Kidney tubule cell (primary cell): ENCODE measurements around the gene MICU1.
"Not testable (repeated sequence)": the region's sequence is repeated elsewhere in the genome, so short reads cannot be mapped to it uniquely, and the experiment has no call there.

Experiments
- DNase-seq: peaks from one replicate; pipeline ENCODE4 v3.0.0-alpha.2; 2018; ENCODE audit warnings: low spot score

Gene MICU1

DNA sequence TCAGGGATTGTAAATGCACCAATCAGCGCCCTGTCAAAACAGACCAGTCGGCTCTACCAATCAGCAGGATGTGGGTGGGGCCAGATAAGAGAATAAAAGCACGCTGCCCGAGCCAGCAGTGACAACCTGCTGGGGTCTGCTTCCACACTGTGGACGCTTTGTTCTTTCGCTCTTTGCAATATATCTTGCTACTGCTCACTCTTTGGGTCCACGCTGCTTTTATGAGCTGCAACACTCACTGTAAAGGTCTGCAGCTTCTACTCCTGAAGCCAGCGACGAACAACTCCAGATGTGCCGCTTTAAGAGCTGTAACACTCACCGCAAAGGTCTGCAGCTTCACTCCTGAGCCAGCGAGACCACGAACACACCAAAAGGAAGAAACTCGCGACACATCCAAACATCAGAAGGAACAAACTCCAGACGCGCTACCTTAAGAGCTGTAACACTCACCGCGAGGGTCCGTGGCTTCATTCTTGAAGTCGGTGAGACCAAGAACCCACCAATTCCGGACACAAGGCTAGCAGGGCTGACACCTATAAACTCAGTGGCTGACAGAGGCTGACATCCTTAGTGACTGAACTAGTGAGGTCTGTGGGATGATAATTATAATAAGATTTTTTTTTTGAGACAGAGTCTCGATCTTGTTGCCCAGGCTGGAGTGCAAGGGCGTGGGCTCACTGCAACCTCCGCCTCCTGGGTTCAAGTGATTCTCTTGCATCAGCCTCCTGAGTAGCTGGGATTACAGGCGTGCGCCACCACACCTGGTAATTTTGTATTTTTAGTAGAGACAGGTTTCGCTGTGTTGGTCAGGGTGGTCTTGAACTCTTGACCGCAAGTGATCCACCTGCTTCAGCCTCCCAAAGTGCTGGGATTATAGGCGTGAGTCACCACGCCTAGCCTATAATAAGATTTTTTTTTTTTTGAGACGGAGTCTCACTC lies 298.9 kb downstream of the MICU1 start:
- DNase-seq: not testable (repeated sequence)

DNA sequence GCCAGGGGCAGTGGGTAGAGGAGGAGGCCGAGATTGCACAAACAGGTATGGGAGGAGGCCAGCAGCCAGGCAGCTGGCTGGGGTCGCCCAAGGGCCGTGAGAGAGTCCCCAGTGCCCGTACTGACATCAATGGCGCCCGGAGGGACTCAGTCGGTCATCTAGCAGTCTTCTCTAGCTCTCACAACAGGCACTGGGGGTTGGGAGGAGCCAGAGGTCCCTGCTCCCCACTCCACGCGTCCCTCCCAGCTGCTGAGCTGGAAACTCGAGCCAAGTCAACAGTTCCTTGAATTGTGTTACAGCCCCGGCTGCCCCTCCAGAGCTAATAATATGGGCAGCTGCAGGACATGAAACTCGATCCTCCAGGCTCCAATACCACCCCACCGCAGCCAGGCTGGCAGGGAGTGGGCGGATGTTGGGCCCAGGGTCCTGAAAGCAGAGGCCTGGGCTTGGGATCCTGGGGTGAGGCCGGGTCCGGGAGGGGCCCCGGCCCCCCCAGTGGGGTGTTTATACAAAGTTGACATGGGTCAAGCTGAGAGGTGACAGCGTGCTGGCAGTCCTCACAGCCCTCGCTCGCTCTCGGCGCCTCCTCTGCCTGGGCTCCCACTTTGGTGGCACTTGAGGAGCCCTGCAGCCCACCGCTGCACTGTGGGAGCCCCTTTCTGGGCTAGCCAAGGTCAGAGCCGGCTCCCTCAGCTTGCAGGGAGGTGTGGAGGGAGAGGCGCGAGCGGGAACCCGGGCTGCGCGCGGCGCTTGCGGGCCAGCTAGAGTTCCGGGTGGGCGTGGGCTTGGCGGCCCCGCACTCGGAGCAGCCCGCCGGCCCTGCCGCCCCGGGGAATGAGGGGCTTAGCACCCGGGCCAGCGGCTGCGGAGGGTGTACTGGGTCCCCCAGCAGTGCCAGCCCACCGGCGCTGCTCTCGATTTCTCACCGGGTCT lies 300.4 kb downstream of the MICU1 start:
- DNase-seq: not testable (repeated sequence)

- DNase-seq: no peak
Observed at GRCh38 chr10:72323771-72324191, 302.1 kb downstream of the MICU1 start.

DNA sequence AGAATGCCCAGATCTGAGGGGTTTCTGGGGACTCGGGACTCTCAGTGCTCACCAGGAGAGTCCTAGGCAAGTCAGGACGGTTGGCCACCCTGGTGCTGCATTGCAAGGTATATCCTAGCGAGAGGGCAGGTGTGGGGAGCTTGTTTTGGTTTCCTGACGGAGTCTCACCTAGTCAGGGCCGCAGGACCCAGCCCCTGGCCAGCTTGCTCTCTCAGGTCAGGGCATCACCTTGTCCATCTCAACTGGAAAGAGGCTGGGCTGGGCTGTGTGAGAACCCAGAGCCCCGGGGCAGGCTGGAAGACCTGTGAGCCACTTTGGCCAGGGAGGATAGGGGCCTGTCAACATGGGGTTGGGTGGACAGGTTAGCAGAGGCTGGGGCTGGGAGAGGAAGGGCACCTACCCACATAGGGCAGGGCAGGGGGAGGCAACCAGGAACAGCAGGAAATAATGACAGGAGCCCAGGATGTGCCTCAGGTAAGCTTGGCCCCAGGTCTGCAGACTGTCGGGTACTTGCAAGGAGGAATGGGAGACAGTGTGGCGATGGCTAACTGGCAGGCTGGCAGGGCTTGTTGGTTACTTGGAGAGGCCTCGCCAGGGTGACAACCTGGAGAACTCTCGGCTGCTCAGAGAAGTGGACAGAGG lies 302.6 kb downstream of the MICU1 start:
- no peak for DNase-seq

DNA sequence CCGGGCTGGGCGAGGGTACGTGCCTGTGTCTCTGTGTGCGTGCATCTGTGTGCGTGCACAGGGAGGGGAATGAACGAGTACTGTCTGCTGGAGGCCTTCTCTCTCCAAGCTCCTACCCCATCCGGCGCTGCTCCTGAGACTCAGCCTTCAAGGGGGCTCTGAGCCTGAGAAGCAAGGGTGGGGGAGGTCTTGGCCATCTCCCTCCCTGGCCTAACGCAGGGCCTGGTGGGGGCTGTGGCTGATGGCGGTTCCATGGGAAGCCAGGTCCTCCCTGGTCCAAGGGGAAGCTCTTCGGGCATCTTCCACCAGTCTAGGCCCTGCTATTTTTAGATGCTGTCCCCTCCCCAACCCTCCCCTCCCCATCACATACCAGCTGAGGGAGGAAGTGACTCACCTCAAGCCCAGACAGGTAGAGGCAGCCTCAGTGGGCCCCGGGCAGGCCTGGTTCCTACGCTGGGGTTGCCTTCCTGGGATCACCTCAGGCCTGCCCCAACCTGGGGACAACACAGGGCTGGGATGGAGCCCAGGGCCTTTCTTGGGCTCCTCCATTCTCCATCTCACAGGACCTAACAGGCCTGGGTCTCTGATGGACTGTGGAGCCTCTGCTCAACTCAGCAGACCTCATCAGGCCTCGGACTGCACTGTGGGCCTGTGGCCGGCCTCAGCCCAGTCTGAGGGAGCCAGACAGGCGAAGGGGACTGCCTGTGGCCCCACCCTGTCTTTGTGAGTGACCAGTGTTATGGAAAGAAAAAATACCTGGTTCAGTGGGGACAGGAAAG lies 303.4 kb downstream of the MICU1 start:
- DNase-seq: peak; percentile 60

- peak; percentile 46 for DNase-seq
Observed at GRCh38 chr10:72322030-72322279, 303.9 kb downstream of the MICU1 start.

DNA sequence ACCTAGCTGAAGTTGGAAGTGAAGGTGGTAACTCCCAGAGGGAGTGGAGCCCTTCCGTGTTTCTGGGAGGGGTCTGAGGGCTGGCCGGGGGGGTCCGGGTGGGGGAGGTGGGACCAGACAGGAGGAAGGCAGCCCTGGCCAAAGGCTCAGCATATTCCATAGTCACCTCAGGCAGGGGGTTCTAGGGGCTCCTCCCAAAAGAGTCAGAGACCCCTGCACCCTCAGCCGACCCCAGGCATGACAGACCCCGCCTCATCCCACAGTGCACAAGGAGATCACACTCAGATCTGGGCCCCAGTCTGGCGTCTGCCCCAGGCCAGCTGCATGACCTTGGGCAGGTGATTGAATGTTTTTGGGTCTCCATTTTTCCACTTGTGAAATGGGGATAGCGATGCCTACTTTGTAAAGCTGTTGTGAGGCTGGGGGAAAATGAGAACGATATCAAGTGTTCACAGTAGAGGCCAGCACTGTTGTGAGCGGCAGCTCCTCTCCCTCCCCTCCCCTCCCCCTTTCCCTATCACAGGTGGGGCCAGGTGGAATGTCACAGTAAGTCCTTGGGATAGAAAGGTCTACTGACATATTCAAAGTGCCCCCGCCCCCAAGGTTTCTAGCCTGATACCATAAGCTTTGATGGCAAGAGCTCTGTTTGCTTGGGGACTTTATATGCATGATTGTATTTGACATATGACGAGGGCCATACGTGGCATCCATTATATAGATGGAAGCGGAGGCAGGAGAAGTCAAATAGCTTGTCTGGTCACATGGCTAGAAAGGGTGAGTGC lies 304.4 kb downstream of the MICU1 start:
- DNase-seq: no peak

- peak; percentile 99 for DNase-seq
Observed at GRCh38 chr10:72320676-72321247, 305.1 kb downstream of the MICU1 start.

DNA sequence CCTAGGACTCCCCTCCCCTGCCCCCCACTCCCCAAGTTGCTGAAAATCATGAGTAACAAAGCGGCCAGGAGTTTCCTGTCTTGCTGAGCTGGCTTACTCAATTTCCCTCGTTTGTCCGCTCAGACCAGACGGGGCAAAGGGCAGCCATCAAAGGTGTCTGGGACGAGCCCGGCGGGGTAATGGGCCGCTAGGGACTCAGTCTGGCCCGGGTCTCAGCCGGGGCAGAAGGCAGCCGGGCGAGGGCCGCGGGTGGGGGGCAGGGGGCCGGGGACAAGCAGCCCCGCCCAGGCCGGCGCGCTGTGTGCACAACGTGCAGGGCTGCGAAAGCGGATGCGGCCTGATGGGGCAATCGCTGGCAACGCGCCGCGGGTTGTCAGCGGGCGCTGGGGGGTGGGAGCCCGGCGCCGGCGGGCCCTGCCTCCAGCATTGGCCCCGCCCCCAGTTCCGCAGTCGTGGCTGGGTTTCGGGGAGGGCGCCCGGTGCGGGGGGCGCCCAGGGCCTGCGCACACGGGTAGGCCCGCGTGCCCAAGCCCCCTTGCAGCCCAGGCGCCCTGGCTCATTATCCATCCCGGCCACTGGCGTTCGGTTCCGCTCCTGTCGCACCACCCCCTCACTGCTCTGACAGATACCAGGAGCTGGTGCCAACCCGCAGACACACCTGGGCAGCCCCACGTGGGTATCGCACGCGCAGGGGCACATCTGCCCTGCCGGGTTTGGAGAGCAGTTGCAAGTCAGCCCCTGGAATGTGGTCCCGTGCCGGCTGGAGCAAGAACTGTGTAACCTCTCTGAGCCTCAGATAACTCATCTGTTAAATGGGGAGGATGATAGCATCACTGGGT lies 306.2 kb downstream of the MICU1 start:
- DNase-seq: peak; percentile 98

DNA sequence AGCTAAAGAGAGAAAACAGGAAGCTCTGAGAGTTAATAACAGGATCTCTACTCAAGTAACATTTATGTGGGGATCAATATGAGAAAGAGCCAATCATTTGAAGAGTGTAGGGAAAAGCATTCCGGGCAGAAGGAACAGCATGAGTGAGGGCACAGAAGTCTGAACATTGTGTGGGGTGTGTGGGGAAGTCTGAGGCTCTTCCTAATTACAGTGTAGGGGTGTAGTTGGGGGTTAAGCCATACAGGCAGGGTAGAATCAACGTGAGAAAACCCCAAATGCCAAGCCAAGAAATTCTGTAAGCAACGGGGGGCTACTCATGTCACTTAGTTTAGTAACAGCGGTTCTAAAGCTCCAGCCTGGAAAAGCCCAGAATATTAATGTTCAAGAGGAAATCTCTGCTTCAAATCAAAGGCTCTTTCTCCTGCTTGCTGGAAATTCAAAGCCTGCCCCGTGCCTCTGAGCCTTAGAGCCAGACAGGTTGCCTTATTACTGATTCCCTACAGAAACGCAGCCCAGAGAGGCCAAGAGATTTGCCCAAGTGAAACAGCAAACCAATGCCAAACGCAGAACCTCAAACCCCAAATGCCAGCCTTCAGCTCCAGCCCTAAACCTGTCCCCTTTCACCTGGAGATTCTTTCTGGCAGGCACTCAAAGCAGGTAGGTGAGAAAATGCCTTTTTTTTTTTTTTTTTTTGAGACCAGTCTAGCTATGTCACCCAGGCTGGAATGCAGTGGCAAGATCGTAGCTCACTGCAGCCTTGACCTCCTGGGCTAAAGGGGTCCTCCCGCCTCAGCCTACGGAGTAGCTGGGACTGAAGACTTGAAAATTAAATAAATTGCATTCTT lies 307.2 kb downstream of the MICU1 start:
- peak; percentile 48 for DNase-seq
